Fibroblast of mammary gland (primary cell): Measurements from ENCODE around the gene SPTA1.
"Not testable (repeated sequence)": the region's sequence is repeated elsewhere in the genome, so short reads cannot be mapped to it uniquely, and the experiment has no call there.

Source experiments
- DNase-seq: peaks from one replicate; pipeline ENCODE4 v3.0.0-alpha.2; 2010; ENCODE audit warnings: low read depth
- H3K4me3 ChIP-seq: 2 replicates; pipeline ENCODE4 v1.5.1; 2011; ENCODE audit warnings: low read depth, mild to moderate bottlenecking, low read length, moderate library complexity; ENCODE audit not compliant: control insufficient read depth
- CTCF ChIP-seq: conservative IDR thresholded peaks from 2 replicates; pipeline ENCODE4 v1.5.1; 2011; ENCODE audit warnings: low read depth, low read length, inconsistent platforms; ENCODE audit not compliant: control insufficient read depth, insufficient read depth

The SPTA1 gene

GRCh38 chr1:158706096-158706495 lies 19.6 kb upstream of the SPTA1 start:
- H3K4me3 ChIP-seq = no peak overlapping the region
- TF ChIP-seq CTCF = no peak
- DNase-seq = no peak

- H3K4me3 ChIP-seq = no peak within 1 kb of the TSS
- DNase-seq = no peak
- no peak for TF ChIP-seq CTCF
Measured at GRCh38 chr1:158700552-158700951, 14.0 kb upstream of the SPTA1 start, which contains the start of gene OR6K2. Gene OR6K2 (minus strand): TSS chr1:158700652. CDS start chr1:158700652, 0 bp downstream.

GRCh38 chr1:158694596-158694995 lies 8.1 kb upstream of the SPTA1 start:
- no peak for TF ChIP-seq CTCF
- DNase-seq = no peak
- no peak overlapping the region for H3K4me3 ChIP-seq

DNA sequence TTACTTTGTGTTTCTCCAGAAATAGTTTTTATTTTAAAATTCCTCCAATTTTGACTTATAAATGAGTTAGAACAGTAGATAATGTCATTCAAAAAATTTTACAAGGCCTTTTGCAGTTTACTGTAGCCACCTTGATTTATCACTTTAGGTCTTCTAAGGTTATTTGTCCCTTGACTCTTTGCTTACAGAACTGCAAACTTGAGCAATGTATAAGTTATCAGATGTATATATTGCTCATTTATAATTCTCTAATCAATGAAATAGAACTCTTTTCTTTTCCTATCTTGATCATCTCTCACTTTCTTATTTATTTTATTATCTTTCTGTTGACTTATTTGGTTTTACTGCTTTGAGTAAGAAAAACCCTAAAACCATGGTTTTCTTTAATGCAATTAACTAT lies 5.8 kb upstream of the SPTA1 start:
- no peak overlapping the region for H3K4me3 ChIP-seq
- TF ChIP-seq CTCF = no peak
- DNase-seq = no peak

GRCh38 chr1:158691907-158692306 lies 5.4 kb upstream of the SPTA1 start:
- H3K4me3 ChIP-seq = no peak overlapping the region
- DNase-seq = no peak
- TF ChIP-seq CTCF = no peak

DNA sequence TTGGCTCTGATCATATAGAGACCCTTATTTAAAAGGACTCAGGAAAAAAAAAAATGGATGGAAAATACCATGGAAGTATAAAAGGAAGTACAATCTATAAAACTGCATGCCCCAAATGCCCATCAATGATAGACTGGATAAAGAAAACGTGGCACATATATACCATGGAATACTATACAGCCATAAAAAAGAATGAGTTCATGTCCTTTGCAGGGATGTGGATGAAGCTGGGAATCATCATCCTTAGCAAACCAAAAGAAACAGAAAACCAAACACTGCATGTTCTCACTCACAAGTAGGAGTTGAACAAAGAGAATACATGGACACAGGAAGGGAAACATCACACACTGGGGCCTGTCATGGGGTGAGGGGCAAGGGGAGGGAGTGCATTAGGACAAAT lies 4.6 kb upstream of the SPTA1 start:
- H3K4me3 ChIP-seq, DNase-seq: not testable (repeated sequence)

GRCh38 chr1:158689875-158690274 lies 3.4 kb upstream of the SPTA1 start:
- no peak for DNase-seq
- no peak overlapping the region for H3K4me3 ChIP-seq
- TF ChIP-seq CTCF = no peak

GRCh38 chr1:158689110-158689509 lies 2.6 kb upstream of the SPTA1 start:
- H3K4me3 ChIP-seq = no peak overlapping the region
- TF ChIP-seq CTCF = no peak

DNA sequence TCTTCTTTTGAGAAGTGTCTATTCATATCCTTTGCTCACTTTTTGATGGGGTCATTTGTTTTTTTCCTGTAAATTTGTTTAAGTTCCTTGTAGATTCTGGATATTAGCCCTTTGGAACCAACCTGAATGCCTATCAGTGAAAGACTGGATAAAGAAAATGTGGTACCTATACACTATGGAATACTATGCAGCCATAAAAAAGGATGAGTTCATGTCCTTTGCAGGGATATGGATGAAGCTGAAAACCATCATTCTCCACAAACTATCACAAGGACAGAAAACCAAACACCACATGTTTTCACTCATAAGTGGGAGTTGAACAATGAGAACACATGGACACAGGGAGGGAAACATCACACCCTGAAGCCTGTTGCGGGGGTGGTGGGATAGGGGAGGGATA lies 1.8 kb upstream of the SPTA1 start:
- not testable (repeated sequence) for H3K4me3 ChIP-seq, DNase-seq

More at GRCh38 chr1:158689110-158689509, 2.6 kb upstream of the SPTA1 start:
- DNase-seq = no peak
